ENCODE measurements around the gene OSBP2. TPM values are rescaled to one million over a fixed set of nuclear protein-coding genes. Genes with fewer than 3 reads are reported as not detected.

OSBP2 gene
- total and polyA plus RNA-seq, 2 experiments from 2014 or later, result 2.1 to 2.9 TPM

- no peak overlapping the region for H3K4me3 Mint-ChIP-seq
Observed at GRCh38 chr22:30872285-30873041, 177.8 kb downstream of the OSBP2 start.

GRCh38 chr22:30873086-30873650, 178.5 kb downstream of the OSBP2 start:
- Mint-ChIP-seq H3K36me3 (ENCODE audit: low read depth) (no peaks in the 10 kb centered on the region), H3K4me3 (no peak overlapping the region), H3K9me3 (no peaks in the 10 kb centered on the region), H3K4me1 (peaks cover 3% of the 10 kb centered on the region; the same call in 2 of the 3 replicates), H3K27me3 (ENCODE audit: insufficient read depth, low read depth, poor library complexity) (peaks cover 2% of the 10 kb centered on the region), H3K27ac (no peak overlapping the region)
- no peaks in the 10 kb centered on the region for H3K36me3 ChIP-seq (ENCODE audit: insufficient read depth)
- H3K4me2 ChIP-seq, result no peak overlapping the region
- H3K79me2 ChIP-seq (replicated peaks; ENCODE audit: insufficient read depth), result no peaks in the 10 kb centered on the region
- no peak overlapping the region for H3K4me3 ChIP-seq
- no peaks in the 10 kb centered on the region for H4K20me1 ChIP-seq (replicated peaks; ENCODE audit: insufficient read depth)
- H2AFZ ChIP-seq, result no peak overlapping the region
- DNase-seq (ENCODE audit: low spot score) (no peak), ATAC-seq (no peak)
- no peaks in the 10 kb centered on the region for H3K4me1 ChIP-seq (ENCODE audit: insufficient read depth)
- H3F3A ChIP-seq (replicated peaks; ENCODE audit: low read depth), result no peaks in the 10 kb centered on the region
- H3K9me2 ChIP-seq (ENCODE audit: insufficient read depth), result no peaks in the 10 kb centered on the region
- H3K27me3 ChIP-seq (ENCODE audit: insufficient read depth), result no peaks in the 10 kb centered on the region
- H3K27ac ChIP-seq (ENCODE audit: low read depth), result no peak overlapping the region
- no peak for TF ChIP-seq ZNF462 (CRISPR knock-in tag; IDR thresholded peaks at IDR 0.05)

More at GRCh38 chr22:30872285-30873041, 177.8 kb downstream of the OSBP2 start:
- H4K20me1 ChIP-seq (replicated peaks; ENCODE audit: insufficient read depth), result no peaks in the 10 kb centered on the region
- no peak overlapping the region for H3K27ac ChIP-seq (ENCODE audit: low read depth)
- Mint-ChIP-seq H3K27ac (no peak overlapping the region), H3K9me3 (no peaks in the 10 kb centered on the region), H3K36me3 (ENCODE audit: low read depth) (no peaks in the 10 kb centered on the region), H3K4me1 (no peaks in the 10 kb centered on the region; the same call in 2 of the 3 replicates), H3K27me3 (ENCODE audit: insufficient read depth, low read depth, poor library complexity) (peaks cover 2% of the 10 kb centered on the region)
- no peak overlapping the region for H3K4me2 ChIP-seq
- no peaks in the 10 kb centered on the region for H3K27me3 ChIP-seq (ENCODE audit: insufficient read depth)
- H3F3A ChIP-seq (replicated peaks; ENCODE audit: low read depth), result no peaks in the 10 kb centered on the region
- DNase-seq (ENCODE audit: low spot score), result no peak
- H3K79me2 ChIP-seq (replicated peaks; ENCODE audit: insufficient read depth), result no peaks in the 10 kb centered on the region
- no peak overlapping the region for H2AFZ ChIP-seq
- no peaks in the 10 kb centered on the region for H3K36me3 ChIP-seq (ENCODE audit: insufficient read depth)
- TF ChIP-seq CREB1 (CRISPR knock-in tag; IDR thresholded peaks at IDR 0.05; ENCODE audit: low read depth) (no peak), CTCF (conservative IDR thresholded peaks at IDR 0.05; ENCODE audit: low read depth in 2 of 2) (no peak), EZH2 (IDR thresholded peaks at IDR 0.05; ENCODE audit: low read depth, unreplicated experiment) (no peak), ETS1 (IDR thresholded peaks at IDR 0.05) (no peak)
- ATAC-seq, result no peak
- H3K4me1 ChIP-seq (ENCODE audit: insufficient read depth), result no peaks in the 10 kb centered on the region
- no peaks in the 10 kb centered on the region for H3K9me2 ChIP-seq (ENCODE audit: insufficient read depth)
- H3K4me3 ChIP-seq, result no peak overlapping the region
